HG03135 (cell line): Measurements from ENCODE around the gene HMCN1.
"Not testable (repeated sequence)": the region's sequence is repeated elsewhere in the genome, so short reads cannot be mapped to it uniquely, and the experiment has no call there.

Experiments used
- ATAC-seq: cut with Tn5 transposase; IDR thresholded peaks from one replicate; pipeline ENCODE4 v1.9.1; 2021; ENCODE audit warnings: mild to moderate bottlenecking, moderate library complexity; ENCODE audit not compliant: unreplicated experiment

Gene HMCN1

GRCh38 chr1:186183970-186184628 lies 449.9 kb downstream of the HMCN1 start:
- ATAC-seq: peak; percentile 80

GRCh38 chr1:186186251-186186650 lies 452.1 kb downstream of the HMCN1 start:
- not testable (repeated sequence) for ATAC-seq

DNA sequence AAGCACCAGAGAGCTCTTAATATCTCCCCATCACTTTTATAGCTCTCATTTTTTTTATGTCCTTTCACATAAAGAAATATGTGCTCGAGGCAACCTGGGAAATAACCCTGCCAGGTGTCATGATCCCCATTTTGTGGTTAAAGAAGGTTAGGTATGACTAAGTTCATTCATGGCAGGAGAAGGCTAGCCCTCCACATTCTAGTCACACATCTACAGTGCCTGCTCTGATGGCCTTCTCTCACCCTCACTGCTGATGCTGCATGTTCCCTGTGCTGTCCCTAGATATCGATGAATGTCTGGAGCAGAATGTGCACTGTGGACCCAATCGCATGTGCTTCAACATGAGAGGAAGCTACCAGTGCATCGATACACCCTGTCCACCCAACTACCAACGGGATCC lies 453.4 kb downstream of the HMCN1 start:
- peak; percentile 44 for ATAC-seq

GRCh38 chr1:186188004-186188539 lies 453.9 kb downstream of the HMCN1 start:
- no peak for ATAC-seq

- ATAC-seq: no peak
Observed at GRCh38 chr1:186188736-186189135, 454.5 kb downstream of the HMCN1 start.

- ATAC-seq: no peak
Observed at GRCh38 chr1:186189156-186189555, 455.0 kb downstream of the HMCN1 start.

DNA sequence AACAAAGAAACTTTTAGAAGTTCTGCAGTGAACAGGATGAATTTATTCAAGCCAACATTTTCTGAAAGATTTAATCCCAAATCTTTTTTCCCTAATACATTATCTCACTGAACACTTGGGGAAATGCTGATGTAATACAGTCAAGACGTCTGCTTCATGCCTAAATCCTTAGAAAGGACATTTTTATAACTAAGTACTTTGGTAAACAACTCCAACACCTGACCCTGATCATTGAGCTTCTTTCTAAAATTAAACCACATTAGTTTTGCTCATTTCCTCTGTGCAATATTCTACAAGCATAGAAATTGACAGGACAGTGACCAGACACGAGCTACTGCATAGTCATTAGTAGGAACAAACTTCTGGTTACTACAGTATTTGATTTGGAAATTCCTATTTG lies 457.3 kb downstream of the HMCN1 start:
- ATAC-seq: no peak

DNA sequence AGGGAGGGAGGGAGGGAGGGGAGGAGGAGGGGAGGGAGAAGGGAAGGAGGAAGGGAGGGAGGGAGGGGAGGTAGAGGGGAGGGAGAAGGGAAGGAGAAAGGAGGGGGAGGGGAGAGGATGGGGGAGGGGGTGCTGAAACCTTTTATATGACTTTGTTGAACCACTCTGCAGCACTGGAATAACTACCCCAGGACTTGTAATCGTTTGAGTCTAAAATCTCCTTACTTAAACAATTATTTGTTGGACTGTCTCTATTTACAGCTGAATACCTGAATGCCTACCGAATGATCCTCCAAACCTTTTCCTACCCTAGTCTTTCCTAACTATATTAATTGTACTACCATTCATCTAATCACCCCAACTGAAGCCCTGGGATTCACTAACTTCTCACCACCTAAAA lies 459.0 kb downstream of the HMCN1 start:
- ATAC-seq: no peak

GRCh38 chr1:186194107-186194756 lies 460.0 kb downstream of the HMCN1 start:
- ATAC-seq: peak; percentile 91

DNA sequence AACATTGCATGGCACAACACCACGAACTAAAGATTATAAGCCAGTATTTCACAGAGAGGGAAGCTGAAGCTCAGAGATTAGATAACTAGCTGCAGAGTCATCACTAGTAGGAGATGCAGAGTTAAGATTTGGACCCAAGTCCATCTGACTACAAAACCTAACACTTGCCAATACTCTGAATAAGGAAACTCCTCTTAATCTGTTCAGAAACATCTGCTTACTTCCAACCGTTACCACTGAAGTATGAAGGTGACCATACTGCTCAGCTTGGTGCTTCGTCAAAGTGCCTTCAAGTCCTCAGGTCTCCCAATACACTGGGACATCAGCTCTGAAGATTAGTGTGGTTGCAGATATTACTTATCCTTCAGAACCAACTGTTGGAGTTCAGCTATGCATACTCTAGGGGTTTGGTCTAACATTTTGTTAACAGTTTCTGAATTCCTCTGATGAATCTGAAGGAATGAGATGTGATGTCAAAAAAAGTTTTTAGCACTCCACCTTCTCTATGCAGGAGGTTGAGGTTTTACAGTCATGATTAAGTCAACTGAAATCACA lies 461.3 kb downstream of the HMCN1 start:
- ATAC-seq: no peak

- ATAC-seq: no peak
Observed at GRCh38 chr1:186202271-186202764, 468.1 kb downstream of the HMCN1 start.

DNA sequence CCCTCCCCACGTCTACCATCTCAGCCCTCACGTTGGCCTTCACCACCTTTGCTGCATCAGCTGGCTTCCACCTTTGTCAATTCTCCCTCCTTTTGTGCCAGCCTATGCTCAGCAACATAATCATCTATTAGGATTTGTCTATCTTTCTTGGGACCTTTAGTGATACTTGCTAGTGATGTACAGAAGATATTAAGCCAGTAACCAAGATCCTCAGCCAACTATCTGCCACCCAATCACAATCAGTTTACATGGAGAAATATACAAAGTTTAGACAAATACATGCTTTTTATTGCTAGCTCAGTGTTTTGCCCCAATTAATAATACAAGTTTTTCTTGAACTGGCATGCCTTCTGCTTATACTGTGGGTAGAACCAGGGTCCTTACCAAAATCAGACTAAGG lies 468.6 kb downstream of the HMCN1 start:
- ATAC-seq: no peak

GRCh38 chr1:186206048-186206570 lies 471.9 kb downstream of the HMCN1 start:
- no peak for ATAC-seq

GRCh38 chr1:186207391-186208085 lies 473.3 kb downstream of the HMCN1 start:
- ATAC-seq: no peak

DNA sequence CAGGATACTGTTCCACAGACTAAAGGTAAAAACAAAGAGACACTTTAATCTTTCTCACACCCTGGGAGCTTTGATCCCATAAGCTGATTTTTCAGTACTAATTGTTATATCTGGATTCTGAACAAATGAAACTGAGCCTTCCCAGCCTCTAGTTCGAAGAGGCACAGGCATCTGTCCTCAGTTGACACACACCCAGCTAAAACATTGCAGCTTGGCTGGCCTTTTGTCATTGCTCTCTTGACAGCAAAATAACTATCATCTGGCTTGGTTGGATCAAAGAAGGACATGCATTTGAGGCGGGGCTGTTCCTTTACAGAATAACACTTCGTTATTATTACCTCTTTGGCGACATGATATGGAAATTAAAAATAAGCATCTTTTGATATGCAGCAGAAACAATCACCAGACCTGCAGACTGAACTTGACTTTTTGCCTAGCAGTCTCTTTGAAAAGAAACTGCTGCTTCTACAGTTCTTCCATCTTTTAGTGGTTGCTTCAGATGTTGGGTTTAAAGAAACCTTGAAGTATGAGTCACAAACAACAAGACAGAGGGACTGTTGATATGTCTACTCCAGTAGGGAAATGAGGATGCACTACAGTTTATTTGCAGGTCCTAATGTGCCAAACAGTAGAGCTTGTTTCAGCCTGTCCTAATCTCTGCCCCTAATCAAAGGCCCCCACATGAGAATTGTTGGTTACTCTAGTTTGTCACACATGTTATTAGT lies 474.4 kb downstream of the HMCN1 start:
- no peak for ATAC-seq

DNA sequence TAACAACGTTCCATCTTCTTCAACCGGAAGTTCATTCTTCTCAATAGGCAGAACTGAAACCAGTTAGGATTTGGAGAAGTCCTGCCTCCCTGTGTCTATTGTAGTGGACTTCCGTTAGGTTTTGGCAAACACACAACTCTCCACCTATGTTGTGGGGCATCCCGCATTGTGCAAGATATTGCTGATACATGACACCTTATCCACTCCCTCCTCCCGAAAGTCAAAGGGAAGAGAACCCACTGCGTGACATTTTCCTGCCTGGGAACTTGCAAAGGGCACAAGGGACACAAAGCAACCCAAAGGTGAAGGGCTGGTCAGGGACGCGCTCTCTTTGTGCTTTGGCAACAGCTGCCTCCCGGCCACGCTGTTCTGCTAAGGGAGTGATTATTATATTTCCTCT lies 476.1 kb downstream of the HMCN1 start:
- no peak for ATAC-seq

- ATAC-seq: not testable (repeated sequence)
Observed at GRCh38 chr1:186211583-186211982, 477.4 kb downstream of the HMCN1 start.

- ATAC-seq: no peak
Observed at GRCh38 chr1:186212568-186213224, 478.5 kb downstream of the HMCN1 start.

GRCh38 chr1:186213225-186213607 lies 479.0 kb downstream of the HMCN1 start:
- ATAC-seq: no peak

GRCh38 chr1:186214791-186215190 lies 480.6 kb downstream of the HMCN1 start:
- no peak for ATAC-seq
